Lung (tissue), 12 donors: ENCODE measurements around the gene DACT3. TPM values are rescaled to one million over a fixed set of nuclear protein-coding genes. Genes with fewer than 3 reads are reported as not detected.

Experiments
- ATAC-seq: fragments of 200-7000 bp; cut with Tn5 transposase; one replicate; pipeline ENCODE4 v1.9.1; 2020; ENCODE audit warnings: moderate number of reproducible peaks; ENCODE audit not compliant: insufficient read depth, low FRiP score
- DNase-seq, 3 donors: peaks; one replicate each; pipeline ENCODE4 v3.0.0-alpha.2; 2013 to 2017
- H3K27ac ChIP-seq, 2 donors: one replicate each; pipeline ENCODE4 v1.5.1; 2013; ENCODE audit warnings: mild to moderate bottlenecking in 2 of 2, moderate library complexity in 2 of 2, control low read depth in 1 of 2, inconsistent platforms in 1 of 2, low read depth in 1 of 2, low read length in 1 of 2
- H3K27me3 ChIP-seq, 3 donors: one replicate each; pipeline ENCODE4 v1.5.1; 2013; ENCODE audit warnings: low read length in 2 of 3; ENCODE audit not compliant: control insufficient read depth in 3 of 3, insufficient read depth in 3 of 3
- H3K36me3 ChIP-seq, 4 donors: one replicate each; pipeline ENCODE4 v1.5.1; 2013; ENCODE audit warnings: low read length in 4 of 4, mild to moderate bottlenecking in 1 of 4, moderate library complexity in 1 of 4; ENCODE audit not compliant: control insufficient read depth in 4 of 4, insufficient read depth in 4 of 4
- H3K4me1 ChIP-seq, 5 donors: one replicate each; pipeline ENCODE4 v1.5.1; 2013; ENCODE audit warnings: low read length in 5 of 5, mild to moderate bottlenecking in 2 of 5, moderate library complexity in 1 of 5; ENCODE audit not compliant: control insufficient read depth in 5 of 5, insufficient read depth in 5 of 5
- H3K4me3 ChIP-seq: one replicate; pipeline ENCODE4 v1.5.1; 2013; ENCODE audit warnings: mild to moderate bottlenecking, control low read depth, moderate library complexity
- H3K9ac ChIP-seq, 2 donors: one replicate each; pipeline ENCODE4 v1.5.1; 2013; ENCODE audit warnings: low read length in 2 of 2, control low read depth in 1 of 2; ENCODE audit not compliant: insufficient read depth in 1 of 2
- H3K9me3 ChIP-seq, 4 donors: one replicate each; pipeline ENCODE4 v1.5.1; 2013; ENCODE audit warnings: low read length in 3 of 4, mild to moderate bottlenecking in 1 of 4, moderate library complexity in 1 of 4; ENCODE audit not compliant: control insufficient read depth in 4 of 4, insufficient read depth in 3 of 4
- WGBS, 2 donors: extraction: QIAGEN DNeasy Blood & Tissue Kit; methylation state at CpG; one replicate each; pipeline ENCODE4 v1.1.7; 2013; 5-methylcytosine and 5-hydroxymethylcytosine counted together
- polyA plus RNA-seq, 2 donors: library from polyadenylated mRNA; stranded (reverse); fragments of 200-250 nt; gene quantifications; one replicate each; pipeline ENCODE4 v1.2.1, GENCODE V29; 2013
- total RNA-seq, 2 donors: library from RNA; depleted of rRNA in 1 of 2; stranded (reverse); fragments of >200 nt in 1 of 2; gene quantifications; one replicate each; pipeline ENCODE4 v1.2.1, GENCODE V29; 2014 to 2021
- TF ChIP-seq, protein P1 (sequence below): IDR thresholded peaks from 2 replicates; pipeline ENCODE4 v1.5.1; 2012; ENCODE audit warnings: mild to moderate bottlenecking; ENCODE audit errors: control extremely low read depth, extremely low read depth
- donor health status: control.
- donor health status: control.
- donor health status: Bipolar disorder and iron deficiency.
- donor health status: healthy.
- donor health status: DM: yes; HTN: yes; CAD: no.

The DACT3 gene
- total and polyA plus RNA-seq, 4 donors = 2.8 to 14.0 (median 5.8) TPM

GRCh38 chr19:46660551-46661019 is 397 bp downstream of the DACT3 start:
- H3K9ac ChIP-seq = peak overlapping the region; percentile 73 to 85
- H3K27me3 ChIP-seq = peaks cover 0 to 4% (median 2%) of the 10 kb centered on the region in 3 donors
- peak overlapping the region; percentile 39 for H3K4me3 ChIP-seq
- DNase-seq (peak in 2 of 3 donors; percentile 68 to 76), ATAC-seq (peak; percentile 2)
- H3K36me3 ChIP-seq = peaks cover 0 to 17% (median 8%) of the 10 kb centered on the region in 4 donors
- 1 to 2% methylated on average over 34 to 40 of the region's 40 CpGs for WGBS, 2 donors
- TF ChIP-seq, protein P1, sequence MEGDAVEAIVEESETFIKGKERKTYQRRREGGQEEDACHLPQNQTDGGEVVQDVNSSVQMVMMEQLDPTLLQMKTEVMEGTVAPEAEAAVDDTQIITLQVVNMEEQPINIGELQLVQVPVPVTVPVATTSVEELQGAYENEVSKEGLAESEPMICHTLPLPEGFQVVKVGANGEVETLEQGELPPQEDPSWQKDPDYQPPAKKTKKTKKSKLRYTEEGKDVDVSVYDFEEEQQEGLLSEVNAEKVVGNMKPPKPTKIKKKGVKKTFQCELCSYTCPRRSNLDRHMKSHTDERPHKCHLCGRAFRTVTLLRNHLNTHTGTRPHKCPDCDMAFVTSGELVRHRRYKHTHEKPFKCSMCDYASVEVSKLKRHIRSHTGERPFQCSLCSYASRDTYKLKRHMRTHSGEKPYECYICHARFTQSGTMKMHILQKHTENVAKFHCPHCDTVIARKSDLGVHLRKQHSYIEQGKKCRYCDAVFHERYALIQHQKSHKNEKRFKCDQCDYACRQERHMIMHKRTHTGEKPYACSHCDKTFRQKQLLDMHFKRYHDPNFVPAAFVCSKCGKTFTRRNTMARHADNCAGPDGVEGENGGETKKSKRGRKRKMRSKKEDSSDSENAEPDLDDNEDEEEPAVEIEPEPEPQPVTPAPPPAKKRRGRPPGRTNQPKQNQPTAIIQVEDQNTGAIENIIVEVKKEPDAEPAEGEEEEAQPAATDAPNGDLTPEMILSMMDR = no peak
- peaks cover 0 to 17% (median 4%) of the 10 kb centered on the region in 5 donors for H3K4me1 ChIP-seq
- H3K9me3 ChIP-seq = no peaks in the 10 kb centered on the region
- peak overlapping the region in 1 of 2 donors; percentile 1 for H3K27ac ChIP-seq

DNA sequence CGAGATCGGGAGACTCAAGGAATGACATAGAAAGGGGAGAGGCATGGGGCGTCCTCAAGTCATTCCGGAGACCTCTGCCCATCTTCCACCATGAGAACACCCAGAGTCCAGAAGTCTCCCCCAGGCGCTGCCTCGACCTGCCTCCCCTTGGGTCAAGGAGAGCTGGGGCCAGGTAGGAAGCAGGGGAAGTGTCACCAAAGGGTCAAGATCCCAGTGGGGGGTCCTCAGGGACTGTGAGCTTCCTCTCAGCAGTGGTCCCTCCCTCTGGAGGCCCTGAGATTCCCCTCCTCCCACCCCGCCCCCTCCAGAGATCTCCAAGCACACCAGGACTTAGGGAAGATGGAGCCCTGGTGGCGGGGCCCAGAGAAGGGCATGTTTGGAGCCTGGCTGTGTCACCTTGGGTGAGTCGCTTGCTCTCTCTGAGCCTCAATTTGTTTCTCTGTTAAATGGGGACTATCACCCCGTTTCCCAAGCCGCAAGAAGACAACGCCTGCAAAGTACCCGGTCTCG is 919 bp downstream of the DACT3 start:
- peaks cover 0 to 4% (median 2%) of the 10 kb centered on the region in 3 donors for H3K27me3 ChIP-seq
- no peak overlapping the region for H3K4me3 ChIP-seq
- peak; percentile 88 to 93 (median 92) for DNase-seq
- H3K9ac ChIP-seq = peak overlapping the region; percentile 73 to 85
- H3K4me1 ChIP-seq = peaks cover 0 to 20% (median 4%) of the 10 kb centered on the region in 5 donors
- TF ChIP-seq, protein P1 = no peak
- ATAC-seq = no peak
- WGBS, 2 donors = 7 to 9% methylated on average over 14 of the region's 14 CpGs
- peak overlapping the region in 1 of 2 donors; percentile 1 for H3K27ac ChIP-seq
- no peaks in the 10 kb centered on the region for H3K9me3 ChIP-seq
- peaks cover 0 to 17% (median 8%) of the 10 kb centered on the region in 4 donors for H3K36me3 ChIP-seq

DNA sequence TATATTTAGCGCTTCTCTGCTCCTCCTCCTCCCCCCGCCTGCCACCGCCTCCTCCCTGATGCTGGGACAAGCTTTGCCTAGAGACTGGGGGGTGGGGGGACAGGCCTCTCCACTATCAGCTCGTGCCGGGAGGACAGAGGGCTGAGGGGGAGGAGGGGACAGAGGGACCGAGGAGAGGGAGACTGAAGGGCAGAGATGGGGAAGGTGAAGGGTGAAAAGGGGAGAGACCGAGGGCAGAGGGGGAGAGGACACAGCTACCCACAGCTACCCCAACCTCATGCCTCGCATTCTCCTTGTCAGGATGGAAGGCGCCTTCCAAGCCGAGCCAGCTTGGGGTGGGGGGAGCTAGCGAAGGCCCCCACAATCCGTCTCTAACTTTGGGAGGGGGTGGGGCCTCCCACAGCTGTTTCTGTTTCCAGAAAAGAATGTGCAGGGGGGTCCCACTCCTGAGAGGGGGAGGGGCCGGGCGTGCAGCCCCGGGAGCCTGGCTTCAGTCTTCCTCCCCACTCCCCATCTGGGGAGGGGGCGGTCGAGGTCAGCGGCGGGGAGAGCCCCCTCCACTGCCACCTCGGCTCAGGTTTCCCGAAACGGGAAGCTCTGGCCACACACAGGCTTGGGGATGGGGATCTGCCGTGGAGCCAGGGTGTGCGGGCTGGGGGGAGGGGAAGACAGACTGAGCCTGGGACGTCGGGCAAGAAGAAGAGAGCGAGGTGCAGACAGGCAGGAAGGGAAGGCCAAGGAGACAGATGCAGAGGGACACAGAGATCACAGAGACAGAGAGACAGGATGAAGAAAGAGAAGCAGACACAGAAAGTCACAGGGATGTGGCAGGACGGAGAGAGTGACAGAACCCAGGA is 1.6 kb downstream of the DACT3 start:
- TF ChIP-seq, protein P1 = no peak
- ATAC-seq = no peak
- peaks cover 0 to 27% (median 4%) of the 10 kb centered on the region in 5 donors for H3K4me1 ChIP-seq
- 4 to 5% methylated on average over 25 to 28 of the region's 28 CpGs for WGBS, 2 donors
- peak overlapping the region in 1 of 2 donors; percentile 85 for H3K9ac ChIP-seq
- H3K36me3 ChIP-seq = peaks cover 0 to 17% (median 8%) of the 10 kb centered on the region in 4 donors
- no peak overlapping the region for H3K27ac ChIP-seq
- no peak overlapping the region for H3K4me3 ChIP-seq
- DNase-seq = peak; percentile 87 to 93 (median 91)
- peaks cover 0 to 4% (median 2%) of the 10 kb centered on the region in 3 donors for H3K27me3 ChIP-seq
- H3K9me3 ChIP-seq = no peaks in the 10 kb centered on the region
